ENCODE measurements around the gene VARS2. TPM values are rescaled to one million over a fixed set of nuclear protein-coding genes. Genes with fewer than 3 reads are reported as not detected.

VARS2 gene
- total and polyA plus RNA-seq, 2 donors (not counting 1 experiment from before 2014, with no cell fraction given), result 27.1 to 41.6 TPM

- Mint-ChIP-seq H3K4me3 (no peak overlapping the region), H3K27ac (no peak overlapping the region), H3K9me3 (ENCODE audit: insufficient read depth) (no peaks in the 10 kb centered on the region), H3K4me1 (peaks cover 16% of the 10 kb centered on the region), H3K27me3 (no peaks in the 10 kb centered on the region)
- no peaks in the 10 kb centered on the region for H3K27me3 ChIP-seq (replicated peaks in 1 of 4; ENCODE audit: control extremely low read depth in 1 of 4, control insufficient read depth in 3 of 4, insufficient read depth in 4 of 4, low read length in 3 of 4)
- CTCF ChIA-PET, result interaction anchor here (1.5 to 2.0 kb wide), 3 partner anchors 25 to 69 kb away, joined by 3 to 6 read pairs (median 4); no protein-coding TSS in a partner anchor
- H3K9ac ChIP-seq (ENCODE audit: low read length), result no peak overlapping the region
- no peak for ATAC-seq (ENCODE audit: low read depth)
- no peak overlapping the region for H2AFZ ChIP-seq (ENCODE audit: insufficient read depth, low read depth, low read length, poor library complexity, severe bottlenecking)
- H3K79me2 ChIP-seq (ENCODE audit: control insufficient read depth, insufficient read depth, low read length), result peaks cover 62% of the 10 kb centered on the region
- peaks cover 0 to 59% of the 10 kb centered on the region in 2 experiments for H3K36me3 ChIP-seq (replicated peaks in 1 of 2; ENCODE audit: control extremely low read depth in 1 of 2, control insufficient read depth in 1 of 2, extremely low read depth in 1 of 2, insufficient read depth in 2 of 2, low read length in 1 of 2)
- H3K27ac ChIP-seq (ENCODE audit: low read length in 2 of 2), result no peak overlapping the region
- peaks cover 69% of the 10 kb centered on the region for H4K20me1 ChIP-seq (ENCODE audit: control insufficient read depth, insufficient read depth, low read length, poor library complexity, severe bottlenecking)
- peaks cover 12 to 16% of the 10 kb centered on the region in 2 donors for H3K4me1 ChIP-seq (ENCODE audit: control insufficient read depth in 2 of 2, insufficient read depth in 2 of 2, low read length in 2 of 2)
- H3K9me3 ChIP-seq (ENCODE audit: control extremely low read depth in 1 of 3, control insufficient read depth in 2 of 3, insufficient read depth in 1 of 3, low read length in 2 of 3), result no peaks in the 10 kb centered on the region
- DNase-seq, result no peak
- POLR2A ChIA-PET, result no interaction called here
- intact Hi-C loops (cut with micrococcal nuclease), result no loop called here
- 96% methylated on average over 8 of the region's 12 CpGs for WGBS (ENCODE audit: insufficient coverage)
- TF ChIP-seq EZH2 (IDR thresholded peaks at IDR 0.05; ENCODE audit: borderline replicate concordance, insufficient read depth, low read depth, low read length, poor library complexity, severe bottlenecking) (no peak), CTCF (IDR thresholded peaks at IDR 0.05) (no peak)
- no peak overlapping the region for H3K4me3 ChIP-seq (ENCODE audit: control extremely low read depth in 1 of 5, extremely low read depth in 1 of 5, insufficient read depth in 1 of 5, low read depth in 2 of 5, low read length in 4 of 5)
- no peak overlapping the region for H3K4me2 ChIP-seq (replicated peaks; ENCODE audit: low read depth, low read length, poor library complexity, severe bottlenecking)
Observed at GRCh38 chr6:30890646-30891449, 23.2 kb upstream of the VARS2 start.

GRCh38 chr6:30891450-30891723, 22.7 kb upstream of the VARS2 start:
- Mint-ChIP-seq H3K27me3 (no peaks in the 10 kb centered on the region), H3K4me3 (no peak overlapping the region), H3K9me3 (ENCODE audit: insufficient read depth) (no peaks in the 10 kb centered on the region), H3K27ac (no peak overlapping the region), H3K4me1 (peaks cover 11% of the 10 kb centered on the region)
- TF ChIP-seq EZH2 (IDR thresholded peaks at IDR 0.05; ENCODE audit: borderline replicate concordance, insufficient read depth, low read depth, low read length, poor library complexity, severe bottlenecking), result no peak
- Histone ChIP-seq H3K4me2 (replicated peaks; ENCODE audit: low read depth, low read length, poor library complexity, severe bottlenecking) (no peak overlapping the region), H3K9me3 (ENCODE audit: control extremely low read depth in 1 of 3, control insufficient read depth in 2 of 3, insufficient read depth in 1 of 3, low read length in 2 of 3) (no peaks in the 10 kb centered on the region), H3K9ac (ENCODE audit: low read length) (no peak overlapping the region), H3K79me2 (ENCODE audit: control insufficient read depth, insufficient read depth, low read length) (peaks cover 56% of the 10 kb centered on the region), H2AFZ (ENCODE audit: insufficient read depth, low read depth, low read length, poor library complexity, severe bottlenecking) (no peak overlapping the region), H4K20me1 (ENCODE audit: control insufficient read depth, insufficient read depth, low read length, poor library complexity, severe bottlenecking) (peaks cover 64% of the 10 kb centered on the region), H3K4me3 (ENCODE audit: control extremely low read depth in 1 of 5, extremely low read depth in 1 of 5, insufficient read depth in 1 of 5, low read depth in 2 of 5, low read length in 4 of 5) (no peak overlapping the region), H3K27ac (ENCODE audit: low read length in 2 of 2) (no peak overlapping the region), H3K4me1 (ENCODE audit: control insufficient read depth in 2 of 2, insufficient read depth in 2 of 2, low read length in 2 of 2) (peaks cover 6 to 10% of the 10 kb centered on the region in 2 donors), H3K27me3 (replicated peaks in 1 of 4; ENCODE audit: control extremely low read depth in 1 of 4, control insufficient read depth in 3 of 4, insufficient read depth in 4 of 4, low read length in 3 of 4) (no peaks in the 10 kb centered on the region), H3K36me3 (replicated peaks in 1 of 2; ENCODE audit: control extremely low read depth in 1 of 2, control insufficient read depth in 1 of 2, extremely low read depth in 1 of 2, insufficient read depth in 2 of 2, low read length in 1 of 2) (peaks cover 0 to 60% of the 10 kb centered on the region in 2 experiments)
- intact Hi-C loops (cut with micrococcal nuclease), result no loop called here
- WGBS (ENCODE audit: insufficient coverage), result 83% methylated on average over 1 of the region's 4 CpGs
- ATAC-seq (ENCODE audit: low read depth) (no peak), DNase-seq (no peak)
- ChIA-PET POLR2A (no interaction called here), CTCF (interaction anchor here (1.5 to 1.6 kb wide), 2 partner anchors 24 to 70 kb away, joined by 3 to 4 read pairs; no protein-coding TSS in a partner anchor)

Measured in B cell (primary cell).